Liver (tissue), 9 donors: ENCODE measurements around the gene TWIST2. TPM values are rescaled to one million over a fixed set of nuclear protein-coding genes. Genes with fewer than 3 reads are reported as not detected.

Experiments
- DNase-seq: peaks from one replicate; pipeline ENCODE4 v3.0.0-alpha.2; 2017; ENCODE audit warnings: low spot score
- H3K27ac ChIP-seq, 2 donors: one replicate each; pipeline ENCODE4 v1.7.0; 2013; ENCODE audit warnings: inconsistent platforms in 2 of 2, low read length in 2 of 2, control low read depth in 1 of 2, low read depth in 1 of 2, mild to moderate bottlenecking in 1 of 2
- H3K27me3 ChIP-seq, 4 donors: one replicate each; pipeline versions ENCODE4 v1.6.1 to v1.7.0; 2013; ENCODE audit warnings: low read length in 3 of 4, inconsistent platforms in 1 of 4, mild to moderate bottlenecking in 1 of 4, moderate library complexity in 1 of 4; ENCODE audit not compliant: control insufficient read depth in 4 of 4, insufficient read depth in 4 of 4
- H3K36me3 ChIP-seq, 4 donors: one replicate each; pipeline versions ENCODE4 v1.6.1 to v1.7.0; 2013; ENCODE audit warnings: low read length in 3 of 4, mild to moderate bottlenecking in 3 of 4, low read depth in 1 of 4, moderate library complexity in 1 of 4; ENCODE audit not compliant: control insufficient read depth in 4 of 4, insufficient read depth in 3 of 4
- H3K4me1 ChIP-seq, 4 donors: one replicate each; pipeline versions ENCODE4 v1.6.1 to v1.7.0; 2013; ENCODE audit warnings: low read length in 3 of 4, mild to moderate bottlenecking in 3 of 4, moderate library complexity in 1 of 4; ENCODE audit not compliant: control insufficient read depth in 4 of 4, insufficient read depth in 4 of 4
- H3K4me3 ChIP-seq, 3 donors: one replicate each; pipeline versions ENCODE4 v1.6.1 to v1.7.0; 2013; ENCODE audit warnings: low read length in 3 of 3, control low read depth in 1 of 3, low read depth in 1 of 3, mild to moderate bottlenecking in 1 of 3
- H3K9ac ChIP-seq, 2 donors: one replicate each; pipeline ENCODE4 v1.7.0; 2013; ENCODE audit warnings: low read length in 2 of 2, mild to moderate bottlenecking in 2 of 2, moderate library complexity in 2 of 2, control low read depth in 1 of 2, low read depth in 1 of 2
- H3K9me3 ChIP-seq, 4 donors: one replicate each; pipeline versions ENCODE4 v1.6.1 to v1.7.0; 2013; ENCODE audit warnings: low read length in 3 of 4; ENCODE audit not compliant: control insufficient read depth in 4 of 4
- ATF3 ChIP-seq: IDR thresholded peaks from 2 replicates; pipeline ENCODE4 v1.6.1; 2016; ENCODE audit warnings: antibody characterized with exemption
- CTCF ChIP-seq: fragments of 150-350 bp; IDR thresholded peaks from 2 replicates; pipeline ENCODE4 v1.5.1; 2017; ENCODE audit warnings: improper control_type of control experiment, low read depth, low read length; ENCODE audit not compliant: missing input control
- EGR1 ChIP-seq, 2 donors: IDR thresholded peaks; 2 replicates each; pipeline ENCODE4 v1.6.1; 2016 to 2018; ENCODE audit warnings: antibody characterized with exemption in 2 of 2, low read depth in 2 of 2
- FOXA1 ChIP-seq: IDR thresholded peaks from 2 replicates; pipeline ENCODE4 v1.6.1; 2016; ENCODE audit warnings: antibody characterized with exemption
- FOXA2 ChIP-seq: IDR thresholded peaks from 2 replicates; pipeline ENCODE4 v1.6.1; 2016; ENCODE audit warnings: antibody characterized with exemption
- GABPA ChIP-seq, 2 donors: IDR thresholded peaks in 1 of 2; conservative IDR thresholded peaks in 1 of 2; 2 replicates each; pipeline ENCODE4 v1.6.1; 2016; ENCODE audit warnings: antibody characterized with exemption in 2 of 2, mild to moderate bottlenecking in 1 of 2, moderate library complexity in 1 of 2
- HNF4A ChIP-seq, 2 donors: conservative IDR thresholded peaks; 2 replicates each; pipeline ENCODE4 v1.6.1; 2016; ENCODE audit warnings: antibody characterized with exemption in 2 of 2, mild to moderate bottlenecking in 2 of 2
- HNF4G ChIP-seq: IDR thresholded peaks from 2 replicates; pipeline ENCODE4 v1.6.1; 2016; ENCODE audit warnings: antibody characterized with exemption
- JUND ChIP-seq, 2 donors: IDR thresholded peaks; 2 replicates each; pipeline ENCODE4 v1.6.1; 2016; ENCODE audit warnings: antibody characterized with exemption in 2 of 2
- MAX ChIP-seq: IDR thresholded peaks from 2 replicates; pipeline ENCODE4 v1.6.1; 2016; ENCODE audit warnings: antibody characterized with exemption
- NR2F2 ChIP-seq: IDR thresholded peaks from 2 replicates; pipeline ENCODE4 v1.6.1; 2016; ENCODE audit warnings: antibody characterized with exemption
- RAD21 ChIP-seq, 2 donors: IDR thresholded peaks; 2 replicates each; pipeline ENCODE4 v1.6.1; 2016; ENCODE audit warnings: antibody characterized with exemption in 2 of 2, mild to moderate bottlenecking in 2 of 2
- REST ChIP-seq: IDR thresholded peaks from 2 replicates; pipeline ENCODE4 v1.6.1; 2016; ENCODE audit warnings: antibody characterized with exemption, mild to moderate bottlenecking
- RXRA ChIP-seq, 2 donors: IDR thresholded peaks; 2 replicates each; pipeline ENCODE4 v1.6.1; 2017 to 2018; ENCODE audit warnings: antibody characterized with exemption in 2 of 2, mild to moderate bottlenecking in 1 of 2
- SP1 ChIP-seq: IDR thresholded peaks from 2 replicates; pipeline ENCODE4 v1.6.1; 2018; ENCODE audit warnings: antibody characterized with exemption, mild to moderate bottlenecking
- TAF1 ChIP-seq: conservative IDR thresholded peaks from 2 replicates; pipeline ENCODE4 v1.6.1; 2016; ENCODE audit warnings: antibody characterized with exemption, mild to moderate bottlenecking
- YY1 ChIP-seq: IDR thresholded peaks from 2 replicates; pipeline ENCODE4 v1.6.1; 2016; ENCODE audit warnings: antibody characterized with exemption, mild to moderate bottlenecking
- ZBTB33 ChIP-seq: IDR thresholded peaks from 2 replicates; pipeline ENCODE4 v1.6.1; 2016; ENCODE audit warnings: antibody characterized with exemption
- WGBS: extraction: QIAGEN DNeasy Blood & Tissue Kit; methylation state at CpG from one replicate; pipeline ENCODE4 v1.1.7; 2013; 5-methylcytosine and 5-hydroxymethylcytosine counted together
- polyA plus RNA-seq, 2 donors: library from polyadenylated mRNA; stranded (reverse) in 1 of 2; unstranded in 1 of 2; fragments of 200-250 nt in 1 of 2; fragments of >200 nt in 1 of 2; fragmentation: Nextera tagmentation in 1 of 2; extraction: Ambion mirVana in 1 of 2; gene quantifications; one replicate each; pipeline versions ENCODE4 v1.2.1 to v1.2.3, GENCODE V29; 2013 to 2015
- total RNA-seq, 2 donors: library from RNA; depleted of rRNA; stranded (reverse); fragments of >200 nt; gene quantifications; one replicate each; pipeline ENCODE4 v1.2.3, GENCODE V29; 2014
- donor health status: healthy.
- donor health status: healthy.
- donor health status: healthy.
- donor health status: healthy.
- donor health status: healthy.

Gene TWIST2
- total and polyA plus RNA-seq, 4 donors = 0.17 to 0.20 (median 0.19) TPM; not detected in 1

GRCh38 chr2:238930216-238930615 lies 82.3 kb downstream of the TWIST2 start (continued):
- TF ChIP-seq REST (no peak), EGR1 (IDR thresholded peaks at IDR 0.05; ENCODE audit: low read depth in 2 of 2) (no peak), GABPA (IDR thresholded peaks at IDR 0.05 in 1 of 2, conservative IDR thresholded peaks at IDR 0.05 in 1 of 2) (no peak), MAX (no peak), NR2F2 (no peak), JUND (IDR thresholded peaks at IDR 0.05) (no peak), HNF4G (no peak), FOXA1 (no peak)

GRCh38 chr2:238936162-238937052 lies 88.5 kb downstream of the TWIST2 start:
- 83% methylated on average over 15 of the region's 15 CpGs for WGBS
- no peak overlapping the region for H3K4me3 ChIP-seq
- no peaks in the 10 kb centered on the region for H3K4me1 ChIP-seq
- no peak for TF ChIP-seq HNF4G
- TF ChIP-seq RXRA (IDR thresholded peaks at IDR 0.05) = no peak
- TF ChIP-seq YY1 = no peak
- no peak for TF ChIP-seq FOXA1
- TF ChIP-seq FOXA2 = no peak
- no peak for TF ChIP-seq RAD21 (IDR thresholded peaks at IDR 0.05)
- TF ChIP-seq ZBTB33 = no peak
- TF ChIP-seq JUND (IDR thresholded peaks at IDR 0.05) = no peak
- TF ChIP-seq GABPA (IDR thresholded peaks at IDR 0.05 in 1 of 2, conservative IDR thresholded peaks at IDR 0.05 in 1 of 2) = no peak
- no peak for TF ChIP-seq TAF1
- no peak for TF ChIP-seq NR2F2
- TF ChIP-seq HNF4A (conservative IDR thresholded peaks at IDR 0.05) = no peak
- no peak for TF ChIP-seq CTCF
- TF ChIP-seq ATF3 = no peak
- no peak for TF ChIP-seq MAX
- no peak for TF ChIP-seq SP1
- no peak for TF ChIP-seq EGR1 (IDR thresholded peaks at IDR 0.05; ENCODE audit: low read depth in 2 of 2)
- TF ChIP-seq REST = no peak
- no peak overlapping the region for H3K9ac ChIP-seq
- H3K9me3 ChIP-seq = peaks cover 0 to 4% (median 0%) of the 10 kb centered on the region in 4 donors
- H3K27ac ChIP-seq = no peak overlapping the region
- no peaks in the 10 kb centered on the region for H3K36me3 ChIP-seq
- DNase-seq = peak; percentile 30
- no peaks in the 10 kb centered on the region for H3K27me3 ChIP-seq
